Endothelial cell of umbilical vein (primary cell): Measurements from ENCODE around the gene APBA2.

Experiments used
- CTCF ChIP-seq, 2 donors: IDR thresholded peaks; 1 replicate in 1 of 2; 2 replicates in 1 of 2; pipeline ENCODE4 v1.5.1; 2011; ENCODE audit warnings: low read length in 2 of 2, mild to moderate bottlenecking in 2 of 2, moderate library complexity in 2 of 2, control low read depth in 1 of 2, inconsistent platforms in 1 of 2, low read depth in 1 of 2; ENCODE audit not compliant: insufficient read depth in 1 of 2; ENCODE audit errors: extremely low read depth in 1 of 2
- EZH2 ChIP-seq: IDR thresholded peaks from 2 replicates; pipeline ENCODE4 v1.6.1; 2012; ENCODE audit warnings: borderline replicate concordance, low read depth, mild to moderate bottlenecking, moderate library complexity, low read length, inconsistent platforms; ENCODE audit not compliant: severe bottlenecking
- JUN ChIP-seq: IDR thresholded peaks from 2 replicates; pipeline ENCODE4 v1.6.1; 2011; ENCODE audit warnings: borderline replicate concordance, low read depth; ENCODE audit not compliant: insufficient read length, insufficient read depth
- POLR2AphosphoS5 ChIP-seq: IDR thresholded peaks from 2 replicates; pipeline ENCODE4 v1.6.1; 2012; ENCODE audit warnings: low read depth, mild to moderate bottlenecking, control low read depth, low read length, moderate library complexity; ENCODE audit not compliant: insufficient read depth

- no peak for TF ChIP-seq CTCF (IDR thresholded peaks at IDR 0.05; ENCODE audit: extremely low read depth in 1 of 2, insufficient read depth in 1 of 2, low read depth in 1 of 2, low read length in 2 of 2)
- TF ChIP-seq POLR2AphosphoS5 = no peak
- TF ChIP-seq JUN = no peak
- no peak for TF ChIP-seq EZH2
These were observed 33.4 kb downstream of the APBA2 start for GRCh38 chr15:28919201-28919635.
